Mucosa of descending colon (tissue), 3 donors: Measurements from ENCODE around the gene PRKX. TPM values are rescaled to one million over a fixed set of nuclear protein-coding genes. Genes with fewer than 3 reads are reported as not detected.
A peak's percentile ranks its signal among the peaks of the same experiment; 100 is the strongest.
"Not testable (repeated sequence)": the region's sequence is repeated elsewhere in the genome, so short reads cannot be mapped to it uniquely, and the experiment has no call there.

Experiments used
- ATAC-seq: fragments of 200-7000 bp; cut with Tn5 transposase; one replicate; pipeline ENCODE4 v1.9.1; 2020; ENCODE audit warnings: mild to moderate bottlenecking, moderate library complexity
- DNase-seq, 3 donors: peaks; one replicate each; pipeline ENCODE4 v3.0.0-alpha.2; 2020
- H3K36me3 ChIP-seq: fragments of 200-600 bp; one replicate; pipeline ENCODE4 v1.8.0; 2021; ENCODE audit warnings: low read depth, mild to moderate bottlenecking
- H3K4me1 ChIP-seq: fragments of 200-600 bp; one replicate; pipeline ENCODE4 v1.8.0; 2021; ENCODE audit warnings: low read depth, mild to moderate bottlenecking
- H3K4me3 ChIP-seq: fragments of 200-600 bp; one replicate; pipeline ENCODE4 v1.8.0; 2021; ENCODE audit warnings: mild to moderate bottlenecking
- H3K9me3 ChIP-seq: fragments of 200-600 bp; one replicate; pipeline ENCODE4 v1.8.0; 2021; ENCODE audit warnings: mild to moderate bottlenecking
- CTCF ChIP-seq: fragments of 200-600 bp; IDR thresholded peaks from one replicate; pipeline ENCODE4 v1.8.0; 2022; ENCODE audit warnings: antibody characterized with exemption, mild to moderate bottlenecking
- intact Hi-C, 2 donors: fragments of 100-400 bp; cut with DNase I in 1 of 2; cut with micrococcal nuclease in 1 of 2; formaldehyde crosslinking; loops; one replicate each; pipeline versions ENCODE4 v1.11.0 to v1.11.1; 2022; cut with DNase I, micrococcal nuclease
- total RNA-seq, 3 donors: library from RNA; stranded (reverse); fragmentation: NEBNext Ultra II Directional in 2 of 3; extraction: Animal tissue kit (Norgen Biotek cat#: 25700) in 2 of 3; gene quantifications; one replicate each; pipeline versions ENCODE4 v1.2.1 to v1.2.4, GENCODE V29; 2021 to 2023
- donor health status: DM: no; HTN: no; CAD: no; lungs with moderate emphysema.
- donor health status: DM: no; HTN: no; CAD: no.
- donor health status: DM: no; HTN: yes; CAD: no.

Gene PRKX
- total RNA-seq, 3 donors from 2014 or later, result 10.5 to 22.4 (median 21.5) TPM

GRCh38 chrX:3699821-3700381 lies 13.5 kb downstream of the PRKX start:
- no peaks in the 10 kb centered on the region for H3K36me3 ChIP-seq
- ATAC-seq (peak; percentile 20), DNase-seq (no peak)
- H3K4me3 ChIP-seq, result no peak overlapping the region
- intact Hi-C loops, result no loop called here
- H3K4me1 ChIP-seq, result no peaks in the 10 kb centered on the region
- TF ChIP-seq CTCF, result no peak
- no peaks in the 10 kb centered on the region for H3K9me3 ChIP-seq

- peak in 1 of 3 donors; percentile 25 for DNase-seq
- intact Hi-C loops, result no loop called here
- Histone ChIP-seq H3K36me3 (no peaks in the 10 kb centered on the region), H3K4me3 (no peak overlapping the region), H3K4me1 (no peaks in the 10 kb centered on the region), H3K9me3 (no peaks in the 10 kb centered on the region)
- no peak for TF ChIP-seq CTCF
- ATAC-seq, result peak; percentile 49
These were observed 15.7 kb downstream of the PRKX start for GRCh38 chrX:3697701-3698279.

- ATAC-seq (peak; percentile 62), DNase-seq (no peak)
- Histone ChIP-seq H3K36me3 (no peaks in the 10 kb centered on the region), H3K4me3 (no peak overlapping the region), H3K9me3 (no peaks in the 10 kb centered on the region), H3K4me1 (no peaks in the 10 kb centered on the region)
- intact Hi-C loops, result no loop called here
- TF ChIP-seq CTCF, result no peak
These were observed 16.2 kb downstream of the PRKX start for GRCh38 chrX:3697220-3697684.

GRCh38 chrX:3695536-3695935 lies 17.9 kb downstream of the PRKX start:
- Histone ChIP-seq H3K9me3 (no peaks in the 10 kb centered on the region), H3K36me3 (no peaks in the 10 kb centered on the region), H3K4me3 (no peak overlapping the region), H3K4me1 (no peaks in the 10 kb centered on the region)
- no peak for DNase-seq
- intact Hi-C loops, result no loop called here
- no peak for TF ChIP-seq CTCF
- ATAC-seq, result no peak

GRCh38 chrX:3690140-3690539 lies 23.3 kb downstream of the PRKX start:
- no peak for DNase-seq
- Histone ChIP-seq H3K4me3 (no peak overlapping the region), H3K4me1 (no peaks in the 10 kb centered on the region), H3K36me3 (no peaks in the 10 kb centered on the region), H3K9me3 (no peaks in the 10 kb centered on the region)
- intact Hi-C loops, result no loop called here
- ATAC-seq, result no peak
- TF ChIP-seq CTCF, result no peak

- DNase-seq, H3K4me3 ChIP-seq, intact Hi-C loops, ATAC-seq, H3K4me1 ChIP-seq, H3K36me3 ChIP-seq, H3K9me3 ChIP-seq: not testable (repeated sequence)
These were observed 30.2 kb downstream of the PRKX start for GRCh38 chrX:3683236-3683635.
